Neural cell (in vitro differentiated cells): Measurements from ENCODE around the gene RET. TPM values are rescaled to one million over a fixed set of nuclear protein-coding genes. Genes with fewer than 3 reads are reported as not detected.

Experiments
- H2AFZ ChIP-seq: fragments of 200-600, 300-800 bp; sonication (generic), shearing (Covaris generic); 2 replicates; pipeline ENCODE4 v1.6.0; 2014; ENCODE audit warnings: low read depth, mild to moderate bottlenecking, antibody characterized with exemption, low read length, moderate library complexity
- H3F3A ChIP-seq: fragments of 200-600 bp; shearing (Covaris generic); 2 replicates; pipeline ENCODE4 v1.6.1; 2016; ENCODE audit warnings: mild to moderate bottlenecking, moderate library complexity, mixed read lengths, antibody characterized with exemption, low read length; ENCODE audit not compliant: insufficient read depth, poor library complexity, severe bottlenecking
- H3K27ac ChIP-seq: fragments of 200-600, 300-800 bp; sonication (generic), shearing (Covaris generic); 2 replicates; pipeline ENCODE4 v1.5.1; 2014; ENCODE audit warnings: mild to moderate bottlenecking, low read length, moderate library complexity
- H3K27me3 ChIP-seq: fragments of 300-800, 200-600 bp; sonication (generic), shearing (Covaris generic); 2 replicates; pipeline ENCODE4 v1.6.0; 2014; ENCODE audit warnings: mild to moderate bottlenecking, low read depth, low read length, moderate library complexity; ENCODE audit not compliant: insufficient read depth
- H3K36me3 ChIP-seq: fragments of 300-800, 200-600 bp; sonication (generic), shearing (Covaris generic); 2 replicates; pipeline ENCODE4 v1.5.1; 2014; ENCODE audit warnings: mild to moderate bottlenecking, antibody characterized with exemption, low read length, moderate library complexity; ENCODE audit not compliant: insufficient read depth
- H3K4me2 ChIP-seq: fragments of 300-800, 200-600 bp; sonication (generic), shearing (Covaris generic); 2 replicates; pipeline ENCODE4 v1.6.0; 2014; ENCODE audit warnings: mild to moderate bottlenecking, low read length
- H3K4me3 ChIP-seq: fragments of 300-800, 200-600 bp; sonication (generic), shearing (Covaris generic); 2 replicates; pipeline ENCODE4 v1.5.1; 2014; ENCODE audit warnings: mild to moderate bottlenecking, low read length, moderate library complexity
- H3K79me2 ChIP-seq: fragments of 200-600 bp; shearing (Covaris generic); replicated peaks from 2 replicates; pipeline ENCODE4 v1.6.0; 2014; ENCODE audit warnings: mild to moderate bottlenecking, low read length, moderate library complexity; ENCODE audit not compliant: insufficient read depth
- H3K9ac ChIP-seq: fragments of 300-800, 200-600 bp; sonication (generic), shearing (Covaris generic); 2 replicates; pipeline ENCODE4 v1.6.1; 2016; ENCODE audit warnings: mild to moderate bottlenecking, low read length, mixed read lengths
- H3K9me2 ChIP-seq: fragments of 200-600 bp; shearing (Covaris generic); 2 replicates; pipeline ENCODE4 v1.6.1; 2016; ENCODE audit warnings: mild to moderate bottlenecking, low read length, mixed read lengths; ENCODE audit not compliant: insufficient read depth
- H3K9me3 ChIP-seq: fragments of 200-600, 300-800 bp; sonication (generic), shearing (Covaris generic); 2 replicates; pipeline ENCODE4 v1.6.1; 2016; ENCODE audit warnings: mild to moderate bottlenecking, mixed run types, low read length, moderate library complexity, mixed read lengths
- H4K20me1 ChIP-seq: fragments of 200-600 bp; shearing (Covaris generic); 2 replicates; pipeline ENCODE4 v1.6.1; 2016; ENCODE audit warnings: mild to moderate bottlenecking, mixed run types; ENCODE audit not compliant: insufficient read depth
- EP300 ChIP-seq: fragments of 450-650 bp; conservative IDR thresholded peaks from 2 replicates; pipeline ENCODE4 v1.6.1; 2014; ENCODE audit warnings: antibody characterized with exemption, mild to moderate bottlenecking, moderate library complexity; ENCODE audit not compliant: poor library complexity, severe bottlenecking
- EZH2 ChIP-seq: fragments of 200-600, 300-800 bp; shearing (Covaris generic), sonication (generic); IDR thresholded peaks from 2 replicates; pipeline ENCODE4 v1.6.1; 2014; ENCODE audit warnings: antibody characterized with exemption, low read length, borderline replicate concordance, mild to moderate bottlenecking; ENCODE audit not compliant: insufficient read depth, poor library complexity, severe bottlenecking
- MXI1 ChIP-seq: fragments of 450-650 bp; conservative IDR thresholded peaks from 2 replicates; pipeline ENCODE4 v1.6.1; 2014; ENCODE audit warnings: antibody characterized with exemption, mild to moderate bottlenecking; ENCODE audit not compliant: poor library complexity, severe bottlenecking
- POLR2AphosphoS5 ChIP-seq: IDR thresholded peaks from 2 replicates; pipeline ENCODE4 v1.6.1; 2012
- RAD21 ChIP-seq: fragments of 450-650 bp; conservative IDR thresholded peaks from 2 replicates; pipeline ENCODE4 v1.6.1; 2014; ENCODE audit warnings: antibody characterized with exemption, mild to moderate bottlenecking, moderate library complexity
- SMC3 ChIP-seq: fragments of 450-650 bp; conservative IDR thresholded peaks from 2 replicates; pipeline ENCODE4 v1.6.1; 2014; ENCODE audit warnings: antibody characterized with exemption, mild to moderate bottlenecking, moderate library complexity; ENCODE audit not compliant: poor library complexity
- TAF1 ChIP-seq: IDR thresholded peaks from 2 replicates; pipeline ENCODE4 v1.6.1; 2012; ENCODE audit warnings: low read depth
- polyA plus RNA-seq: library from polyadenylated mRNA; depleted of rRNA; stranded (reverse); fragments of >200 nt; gene quantifications from 2 replicates; pipeline ENCODE4 v1.2.3, GENCODE V29; 2014
- TF ChIP-seq, protein P1 (sequence below): fragments of 450-650 bp; IDR thresholded peaks from 2 replicates; pipeline ENCODE4 v1.5.1; 2014; ENCODE audit warnings: antibody characterized with exemption, mild to moderate bottlenecking, moderate library complexity; ENCODE audit not compliant: poor library complexity, severe bottlenecking
- TF ChIP-seq, protein P2 (sequence below): IDR thresholded peaks from 2 replicates; pipeline ENCODE4 v1.6.1; 2012; ENCODE audit warnings: borderline replicate concordance

Gene RET
- polyA plus RNA-seq, 1 donor from 2014 or later = 1.7 TPM

DNA sequence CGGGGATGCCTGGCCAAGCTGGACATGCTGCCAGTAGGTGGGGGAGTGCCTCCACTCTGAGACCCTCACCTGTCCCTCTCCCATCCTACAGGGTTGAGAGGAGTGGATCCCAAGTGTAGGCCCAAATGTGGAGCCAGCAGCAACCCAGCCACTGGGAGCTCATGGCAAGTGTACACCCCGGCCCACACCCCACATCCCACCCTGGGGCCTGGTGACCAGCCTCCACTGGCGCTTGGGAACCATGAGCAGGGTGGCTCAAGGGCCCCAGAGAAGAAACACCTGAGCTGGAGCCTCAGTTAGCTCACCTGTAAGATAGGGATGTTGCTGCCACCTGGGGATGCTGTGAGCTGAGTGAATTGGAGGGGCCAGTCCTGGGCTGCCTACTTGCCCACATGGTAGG lies 10.4 kb upstream of the RET start:
- Histone ChIP-seq H3F3A (no peaks in the 10 kb centered on the region), H3K27ac (no peak overlapping the region), H3K36me3 (no peaks in the 10 kb centered on the region), H4K20me1 (no peaks in the 10 kb centered on the region), H3K4me2 (no peak overlapping the region), H3K9ac (no peak overlapping the region), H3K9me2 (no peaks in the 10 kb centered on the region), H3K4me3 (no peak overlapping the region), H3K79me2 (no peaks in the 10 kb centered on the region), H2AFZ (no peak overlapping the region), H3K27me3 (no peaks in the 10 kb centered on the region), H3K9me3 (no peaks in the 10 kb centered on the region)
- TF ChIP-seq, protein P1, sequence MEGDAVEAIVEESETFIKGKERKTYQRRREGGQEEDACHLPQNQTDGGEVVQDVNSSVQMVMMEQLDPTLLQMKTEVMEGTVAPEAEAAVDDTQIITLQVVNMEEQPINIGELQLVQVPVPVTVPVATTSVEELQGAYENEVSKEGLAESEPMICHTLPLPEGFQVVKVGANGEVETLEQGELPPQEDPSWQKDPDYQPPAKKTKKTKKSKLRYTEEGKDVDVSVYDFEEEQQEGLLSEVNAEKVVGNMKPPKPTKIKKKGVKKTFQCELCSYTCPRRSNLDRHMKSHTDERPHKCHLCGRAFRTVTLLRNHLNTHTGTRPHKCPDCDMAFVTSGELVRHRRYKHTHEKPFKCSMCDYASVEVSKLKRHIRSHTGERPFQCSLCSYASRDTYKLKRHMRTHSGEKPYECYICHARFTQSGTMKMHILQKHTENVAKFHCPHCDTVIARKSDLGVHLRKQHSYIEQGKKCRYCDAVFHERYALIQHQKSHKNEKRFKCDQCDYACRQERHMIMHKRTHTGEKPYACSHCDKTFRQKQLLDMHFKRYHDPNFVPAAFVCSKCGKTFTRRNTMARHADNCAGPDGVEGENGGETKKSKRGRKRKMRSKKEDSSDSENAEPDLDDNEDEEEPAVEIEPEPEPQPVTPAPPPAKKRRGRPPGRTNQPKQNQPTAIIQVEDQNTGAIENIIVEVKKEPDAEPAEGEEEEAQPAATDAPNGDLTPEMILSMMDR = no peak
- TF ChIP-seq SMC3 (no peak), MXI1 (no peak), EZH2 (no peak), RAD21 (no peak), TAF1 (no peak), EP300 (no peak)
- TF ChIP-seq, protein P2, sequence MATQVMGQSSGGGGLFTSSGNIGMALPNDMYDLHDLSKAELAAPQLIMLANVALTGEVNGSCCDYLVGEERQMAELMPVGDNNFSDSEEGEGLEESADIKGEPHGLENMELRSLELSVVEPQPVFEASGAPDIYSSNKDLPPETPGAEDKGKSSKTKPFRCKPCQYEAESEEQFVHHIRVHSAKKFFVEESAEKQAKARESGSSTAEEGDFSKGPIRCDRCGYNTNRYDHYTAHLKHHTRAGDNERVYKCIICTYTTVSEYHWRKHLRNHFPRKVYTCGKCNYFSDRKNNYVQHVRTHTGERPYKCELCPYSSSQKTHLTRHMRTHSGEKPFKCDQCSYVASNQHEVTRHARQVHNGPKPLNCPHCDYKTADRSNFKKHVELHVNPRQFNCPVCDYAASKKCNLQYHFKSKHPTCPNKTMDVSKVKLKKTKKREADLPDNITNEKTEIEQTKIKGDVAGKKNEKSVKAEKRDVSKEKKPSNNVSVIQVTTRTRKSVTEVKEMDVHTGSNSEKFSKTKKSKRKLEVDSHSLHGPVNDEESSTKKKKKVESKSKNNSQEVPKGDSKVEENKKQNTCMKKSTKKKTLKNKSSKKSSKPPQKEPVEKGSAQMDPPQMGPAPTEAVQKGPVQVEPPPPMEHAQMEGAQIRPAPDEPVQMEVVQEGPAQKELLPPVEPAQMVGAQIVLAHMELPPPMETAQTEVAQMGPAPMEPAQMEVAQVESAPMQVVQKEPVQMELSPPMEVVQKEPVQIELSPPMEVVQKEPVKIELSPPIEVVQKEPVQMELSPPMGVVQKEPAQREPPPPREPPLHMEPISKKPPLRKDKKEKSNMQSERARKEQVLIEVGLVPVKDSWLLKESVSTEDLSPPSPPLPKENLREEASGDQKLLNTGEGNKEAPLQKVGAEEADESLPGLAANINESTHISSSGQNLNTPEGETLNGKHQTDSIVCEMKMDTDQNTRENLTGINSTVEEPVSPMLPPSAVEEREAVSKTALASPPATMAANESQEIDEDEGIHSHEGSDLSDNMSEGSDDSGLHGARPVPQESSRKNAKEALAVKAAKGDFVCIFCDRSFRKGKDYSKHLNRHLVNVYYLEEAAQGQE = no peak

DNA sequence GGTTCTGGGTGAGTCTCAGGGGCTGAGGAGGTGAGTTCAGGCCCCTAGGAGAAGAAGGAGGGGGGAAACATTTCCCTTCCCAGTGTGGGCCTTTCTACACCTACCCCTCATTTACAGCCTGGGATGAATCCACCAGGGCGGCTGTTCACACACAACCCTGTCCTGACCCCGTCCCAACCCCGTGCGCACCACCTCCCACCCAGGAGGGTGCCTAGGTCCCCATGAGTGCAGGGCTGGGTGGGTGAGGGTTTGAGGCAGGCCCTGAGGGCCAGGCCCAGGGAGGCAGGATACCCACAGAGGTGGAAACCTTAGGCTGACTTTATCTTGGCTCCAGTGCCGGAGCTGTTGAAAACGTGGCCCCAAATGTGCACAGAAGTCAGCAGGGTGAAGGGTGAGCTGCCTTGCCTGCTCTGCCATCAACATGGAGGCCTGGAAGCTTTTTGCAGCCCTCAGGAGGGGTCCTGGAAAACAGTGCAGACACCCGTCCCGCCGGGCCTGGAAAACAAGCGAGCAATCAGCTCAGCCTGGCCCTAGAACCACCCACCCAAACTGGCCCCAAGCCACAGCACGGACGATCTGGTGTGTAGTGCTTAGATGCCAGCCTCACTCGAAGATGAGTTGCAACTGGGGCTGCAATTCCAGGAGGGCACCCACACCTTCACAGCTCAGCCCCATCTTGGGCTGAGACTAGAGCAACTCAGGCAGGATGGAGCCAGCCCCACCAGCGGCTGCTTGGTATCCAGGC lies 9.3 kb upstream of the RET start:
- Histone ChIP-seq H3K4me3 (no peak overlapping the region), H3K27ac (no peak overlapping the region), H4K20me1 (no peaks in the 10 kb centered on the region), H3K27me3 (no peaks in the 10 kb centered on the region), H3K4me2 (no peak overlapping the region), H3K9me2 (no peaks in the 10 kb centered on the region), H3F3A (no peaks in the 10 kb centered on the region), H3K9me3 (no peaks in the 10 kb centered on the region), H2AFZ (no peak overlapping the region), H3K36me3 (no peaks in the 10 kb centered on the region), H3K9ac (no peak overlapping the region), H3K79me2 (no peaks in the 10 kb centered on the region)
- no peak for TF ChIP-seq POLR2AphosphoS5
- no peak for TF ChIP-seq EP300
- TF ChIP-seq EZH2 = no peak
- TF ChIP-seq, protein P2 = no peak
- TF ChIP-seq RAD21 = no peak
- no peak for TF ChIP-seq TAF1
- TF ChIP-seq SMC3 = no peak
- TF ChIP-seq, protein P1 = no peak
- no peak for TF ChIP-seq MXI1
